GM23338 (cell line): ENCODE results near the gene BGLAP.

Experiments used
- CREB1 ChIP-seq: fragments of 250-450 bp; sonication (Bioruptor Pico); IDR thresholded peaks from 2 replicates; pipeline ENCODE4 v1.5.0; 2020; ENCODE audit warnings: low read depth, mild to moderate bottlenecking, moderate library complexity
- TF ChIP-seq, protein P1 (sequence below), 2 experiments: fragments of 200-600 bp in 1 of 2; sonication (generic) in 1 of 2; conservative IDR thresholded peaks; 2 replicates each; pipeline versions ENCODE4 v1.5.1 to v1.6.1; 2016 to 2017; ENCODE audit warnings: antibody characterized with exemption in 2 of 2, low read depth in 2 of 2, mild to moderate bottlenecking in 2 of 2, moderate library complexity in 1 of 2

DNA sequence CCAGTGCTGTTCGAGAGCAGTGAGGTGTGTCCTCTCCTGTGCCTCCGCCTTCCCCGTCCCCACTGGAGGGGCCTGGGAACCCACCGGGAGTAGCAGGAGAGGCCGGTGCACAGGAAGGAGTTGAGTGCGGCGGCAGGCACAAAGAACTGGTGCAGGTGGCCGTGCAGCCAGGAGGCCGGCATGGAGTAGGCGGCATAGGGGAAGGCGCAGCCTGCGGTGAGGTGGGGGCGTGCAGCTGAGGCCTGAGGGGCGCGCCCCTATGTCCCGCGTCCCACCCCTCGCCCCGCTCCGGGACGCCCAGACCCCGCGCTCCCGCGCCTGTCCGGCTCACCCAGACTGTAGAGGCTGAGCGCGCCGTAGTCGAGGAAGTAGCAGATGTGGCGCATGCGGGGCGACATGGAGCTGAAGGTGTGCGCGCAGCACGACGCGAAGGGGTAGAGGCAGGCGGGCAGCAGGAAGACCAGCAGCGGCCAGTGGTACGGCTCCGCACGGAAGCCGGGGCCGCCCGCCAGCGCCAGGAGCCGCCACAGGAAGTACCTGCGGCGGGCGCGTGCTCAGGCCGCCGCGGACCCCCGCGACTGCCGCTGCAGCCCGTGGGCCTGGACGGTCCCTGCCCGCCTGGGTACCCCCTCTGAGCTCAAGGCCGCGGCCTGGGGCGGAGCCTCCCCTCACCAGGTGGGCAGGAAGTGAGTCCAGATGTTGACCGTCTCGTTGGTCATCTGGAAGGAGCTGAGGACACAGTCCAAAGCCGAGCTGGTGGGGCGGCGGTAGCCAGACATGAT lies 3.7 kb downstream of the BGLAP start:
- TF ChIP-seq, protein P1, sequence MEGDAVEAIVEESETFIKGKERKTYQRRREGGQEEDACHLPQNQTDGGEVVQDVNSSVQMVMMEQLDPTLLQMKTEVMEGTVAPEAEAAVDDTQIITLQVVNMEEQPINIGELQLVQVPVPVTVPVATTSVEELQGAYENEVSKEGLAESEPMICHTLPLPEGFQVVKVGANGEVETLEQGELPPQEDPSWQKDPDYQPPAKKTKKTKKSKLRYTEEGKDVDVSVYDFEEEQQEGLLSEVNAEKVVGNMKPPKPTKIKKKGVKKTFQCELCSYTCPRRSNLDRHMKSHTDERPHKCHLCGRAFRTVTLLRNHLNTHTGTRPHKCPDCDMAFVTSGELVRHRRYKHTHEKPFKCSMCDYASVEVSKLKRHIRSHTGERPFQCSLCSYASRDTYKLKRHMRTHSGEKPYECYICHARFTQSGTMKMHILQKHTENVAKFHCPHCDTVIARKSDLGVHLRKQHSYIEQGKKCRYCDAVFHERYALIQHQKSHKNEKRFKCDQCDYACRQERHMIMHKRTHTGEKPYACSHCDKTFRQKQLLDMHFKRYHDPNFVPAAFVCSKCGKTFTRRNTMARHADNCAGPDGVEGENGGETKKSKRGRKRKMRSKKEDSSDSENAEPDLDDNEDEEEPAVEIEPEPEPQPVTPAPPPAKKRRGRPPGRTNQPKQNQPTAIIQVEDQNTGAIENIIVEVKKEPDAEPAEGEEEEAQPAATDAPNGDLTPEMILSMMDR (conservative IDR thresholded peaks at IDR 0.05; ENCODE audit: low read depth in 2 of 2) = no peak; a peak in 1 of 4 replicates
- TF ChIP-seq CREB1 (CRISPR knock-in tag) = no peak
